Measurements from ENCODE around the gene ZNF680.

DNA sequence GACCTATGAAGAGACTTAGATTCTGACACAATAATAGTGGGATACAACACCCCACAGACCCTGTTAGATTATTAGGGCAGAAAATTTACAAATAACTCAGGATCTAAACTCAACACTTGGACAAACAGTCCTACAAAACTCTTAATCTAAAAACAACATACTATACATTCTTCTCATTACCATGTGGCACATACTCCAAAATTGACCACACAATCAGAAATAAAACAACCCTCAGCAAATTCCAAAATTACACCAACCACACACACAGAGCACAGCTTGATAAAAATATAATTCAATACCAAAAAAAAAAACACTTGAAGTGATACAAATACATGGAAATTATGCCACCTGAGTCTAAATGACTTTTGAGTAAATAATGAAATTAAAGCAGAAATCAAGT is 7.8 kb downstream of the ZNF680 start:
- TF ChIP-seq ZNF274 (IDR thresholded peaks at IDR 0.05; ENCODE audit: low read depth, low read length): no peak
- TF ChIP-seq YY1 (IDR thresholded peaks at IDR 0.05; ENCODE audit: insufficient read depth, insufficient read length): no peak
